SK-MEL-5 (cell line): Measurements from ENCODE around the gene SLC22A3. TPM values are rescaled to one million over a fixed set of nuclear protein-coding genes. Genes with fewer than 3 reads are reported as not detected.

Experiments
- DNase-seq: peaks from one replicate; pipeline ENCODE4 v3.0.0-alpha.2; 2016; ENCODE audit warnings: low read depth, low spot score
- in situ Hi-C: cut with HindIII; loops from 2 replicates; pipeline ENCODE4 v1.10.0; 2016; ENCODE audit warnings: low sequenced_read_pairs, high pct_unique_total_duplicates, low pct_unique_long_range_greater_than_20kb
- total RNA-seq: library from RNA; depleted of rRNA; stranded (reverse); fragments of >200 nt; shearing (Covaris generic); gene quantifications from 2 replicates; pipeline ENCODE4 v1.2.3, GENCODE V29; 2014

SLC22A3 gene
- total RNA-seq, 1 experiment from 2014 or later = not detected

DNA sequence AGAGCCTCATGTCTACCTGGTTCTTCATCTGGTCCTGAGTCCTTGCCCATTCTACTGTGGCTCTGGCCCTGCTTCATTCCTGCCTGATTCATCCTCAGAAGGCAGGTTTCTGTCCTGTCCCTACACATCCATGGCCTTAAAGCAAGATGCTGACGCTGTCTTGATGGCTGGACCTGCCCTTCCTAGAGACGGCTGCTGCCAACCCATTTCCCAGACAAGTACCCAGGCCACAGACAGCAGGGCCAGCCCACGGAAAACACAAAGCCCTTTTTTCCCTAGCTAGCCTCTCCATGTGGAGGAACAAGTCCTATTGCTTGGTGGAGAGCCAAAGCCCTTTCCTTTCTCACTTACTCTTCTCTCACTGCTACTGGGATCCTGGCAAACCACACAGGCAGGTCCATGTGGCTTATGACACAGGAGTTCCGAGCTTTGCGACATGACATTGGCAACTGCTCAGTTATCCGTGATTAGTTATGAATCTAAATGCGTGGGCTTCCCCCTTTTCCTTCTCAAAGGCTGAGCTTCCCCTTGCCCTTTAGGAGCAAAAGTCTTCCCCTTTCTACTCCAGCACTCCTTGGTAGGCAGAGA is 72.9 kb downstream of the SLC22A3 start:
- no peak for DNase-seq
- in situ Hi-C loops = no loop called here

- DNase-seq = no peak
- in situ Hi-C loops = no loop called here
Measured at GRCh38 chr6:160421854-160422253, 73.7 kb downstream of the SLC22A3 start.

DNA sequence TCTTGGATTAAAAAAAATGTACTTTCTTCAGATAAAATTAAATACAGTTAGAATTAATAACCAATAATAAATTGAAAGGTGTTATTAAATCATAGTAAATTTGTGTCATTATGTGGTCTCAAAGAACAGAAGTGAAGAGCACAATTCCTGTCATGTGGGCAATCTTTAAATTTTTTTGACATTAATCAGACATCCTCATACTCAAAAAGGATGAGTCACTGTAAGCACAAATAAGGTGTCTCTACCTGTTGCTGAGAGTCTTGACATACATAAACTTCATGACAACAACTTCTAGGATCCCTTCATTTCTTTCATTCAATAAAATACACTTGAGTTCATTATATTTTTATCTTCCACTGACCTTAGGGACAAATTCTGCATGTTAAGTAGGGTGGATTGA is 76.1 kb downstream of the SLC22A3 start:
- in situ Hi-C loops = no loop called here
- no peak for DNase-seq

- in situ Hi-C loops = no loop called here
Measured at GRCh38 chr6:160426136-160426535, 78.0 kb downstream of the SLC22A3 start.

GRCh38 chr6:160427312-160428068 is 79.3 kb downstream of the SLC22A3 start:
- in situ Hi-C loops = no loop called here
- DNase-seq = no peak

More at GRCh38 chr6:160426136-160426535, 78.0 kb downstream of the SLC22A3 start:
- no peak for DNase-seq

GRCh38 chr6:160428069-160428430 is 79.9 kb downstream of the SLC22A3 start:
- no peak for DNase-seq

GRCh38 chr6:160428818-160429619 is 80.8 kb downstream of the SLC22A3 start:
- no peak for DNase-seq
- in situ Hi-C loops = no loop called here

More at GRCh38 chr6:160428069-160428430, 79.9 kb downstream of the SLC22A3 start:
- in situ Hi-C loops = no loop called here

GRCh38 chr6:160429620-160429895 is 81.4 kb downstream of the SLC22A3 start:
- in situ Hi-C loops = no loop called here
- DNase-seq = no peak

DNA sequence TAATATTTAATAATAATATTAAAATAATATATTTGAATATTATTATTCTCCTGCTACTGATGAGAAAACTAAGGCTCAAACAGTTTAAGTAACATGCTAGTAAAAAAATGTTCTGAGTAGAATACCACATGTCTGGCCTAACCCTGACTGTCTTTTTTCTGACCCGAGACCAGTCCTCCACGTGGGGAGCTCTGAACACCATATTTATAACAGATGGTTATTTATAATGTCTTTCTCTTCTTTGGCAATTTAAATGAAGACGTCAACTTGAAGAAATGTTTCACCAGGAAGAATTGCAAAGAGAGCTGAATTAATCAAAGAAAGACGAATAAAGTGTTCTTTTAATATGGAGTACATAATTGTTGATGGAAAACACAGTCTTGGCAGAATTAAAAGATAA is 82.0 kb downstream of the SLC22A3 start:
- no peak for DNase-seq
- in situ Hi-C loops = no loop called here

DNA sequence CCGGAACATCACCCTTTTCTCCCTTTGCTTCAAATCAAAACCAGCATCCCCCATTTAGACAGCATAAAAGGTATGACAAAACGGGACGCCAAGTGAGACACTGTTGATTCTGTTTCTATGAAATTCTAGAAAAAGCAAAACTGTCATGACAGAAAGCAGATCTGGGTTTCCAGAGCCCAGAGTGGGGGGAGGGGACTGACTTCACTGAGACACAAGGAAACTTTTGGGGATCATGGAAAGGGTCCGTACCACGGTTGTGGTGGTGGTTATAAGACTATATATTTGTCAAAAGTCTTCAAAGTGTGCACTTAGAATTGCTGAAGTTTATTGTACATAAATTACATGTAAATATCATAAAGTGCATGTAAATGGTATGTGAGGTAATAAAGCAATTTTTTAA is 82.6 kb downstream of the SLC22A3 start:
- no peak for DNase-seq

DNA sequence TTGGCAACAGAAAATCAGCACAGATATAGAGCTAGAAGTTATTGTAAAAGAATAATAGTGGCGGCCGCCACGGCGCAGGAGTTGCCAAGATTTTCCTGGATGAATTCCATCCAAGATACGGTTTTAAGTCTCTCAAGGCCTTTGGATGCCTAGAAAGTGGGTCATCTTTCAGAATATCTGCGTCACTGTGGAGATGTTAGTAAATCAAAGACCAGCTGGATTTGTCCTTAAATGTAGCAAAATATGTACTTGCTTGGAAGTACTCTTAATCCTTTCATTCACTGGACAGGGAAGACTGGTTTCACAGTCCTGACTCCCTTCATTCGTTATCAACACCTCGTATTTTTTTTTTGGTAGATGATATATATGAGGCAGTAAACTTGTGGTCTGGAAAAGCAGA is 83.0 kb downstream of the SLC22A3 start:
- no peak for DNase-seq
- in situ Hi-C loops = no loop called here

More for the DNA sequence above, 82.6 kb downstream of the SLC22A3 start:
- in situ Hi-C loops = no loop called here

DNA sequence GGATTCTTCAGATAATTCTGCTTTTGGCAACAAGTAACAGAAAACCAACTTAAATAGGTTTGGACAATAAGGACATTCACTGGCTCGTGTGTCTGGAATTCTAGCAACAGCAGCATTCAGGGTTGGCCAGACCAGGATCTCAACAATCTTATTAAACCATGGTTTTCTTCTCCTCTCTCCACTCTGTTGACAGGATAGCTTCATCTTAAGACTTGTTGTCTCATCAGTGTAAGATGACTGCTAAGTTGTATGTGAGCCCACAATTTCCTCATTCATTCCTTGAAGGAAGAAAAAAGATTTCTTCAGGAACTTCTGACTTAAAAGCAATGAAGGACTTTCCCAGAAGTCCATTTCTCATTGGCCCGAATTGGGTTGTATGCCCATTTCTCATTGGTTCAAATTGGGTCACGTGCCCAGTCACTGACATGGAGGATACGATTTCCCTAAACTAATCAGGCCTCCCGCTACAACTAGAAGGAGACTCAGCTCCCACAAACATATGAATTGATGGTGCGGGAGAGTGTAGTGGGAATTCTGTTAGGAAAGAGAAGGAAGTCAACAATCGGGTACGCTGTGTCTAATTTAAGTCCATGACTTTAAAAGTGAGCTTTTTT is 83.7 kb downstream of the SLC22A3 start:
- in situ Hi-C loops = no loop called here

GRCh38 chr6:160435935-160436334 is 87.8 kb downstream of the SLC22A3 start:
- in situ Hi-C loops = no loop called here
- no peak for DNase-seq

More for the DNA sequence above, 83.7 kb downstream of the SLC22A3 start:
- DNase-seq = no peak

GRCh38 chr6:160437154-160437553 is 89.0 kb downstream of the SLC22A3 start:
- in situ Hi-C loops = no loop called here
- no peak for DNase-seq

GRCh38 chr6:160437775-160438174 is 89.6 kb downstream of the SLC22A3 start:
- in situ Hi-C loops = no loop called here
- DNase-seq = no peak

DNA sequence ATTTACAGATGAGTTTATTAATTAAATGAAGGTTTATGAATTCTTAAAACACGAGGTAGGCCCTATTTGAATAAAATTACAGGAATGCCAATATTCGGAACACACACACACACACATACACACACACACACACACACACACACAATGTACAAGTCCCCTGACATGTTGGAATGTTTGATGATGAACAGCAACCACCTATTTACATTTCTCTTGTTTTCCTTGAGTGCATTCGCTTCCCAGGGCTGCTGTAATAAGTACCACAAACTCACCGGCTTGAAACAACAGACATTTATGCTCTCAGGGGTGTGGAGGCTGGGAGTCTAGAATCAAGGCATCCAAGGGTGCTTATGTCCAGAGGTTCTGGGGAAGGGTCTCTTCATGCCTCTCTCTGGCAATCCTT is 90.3 kb downstream of the SLC22A3 start:
- no peak for DNase-seq
- in situ Hi-C loops = no loop called here

DNA sequence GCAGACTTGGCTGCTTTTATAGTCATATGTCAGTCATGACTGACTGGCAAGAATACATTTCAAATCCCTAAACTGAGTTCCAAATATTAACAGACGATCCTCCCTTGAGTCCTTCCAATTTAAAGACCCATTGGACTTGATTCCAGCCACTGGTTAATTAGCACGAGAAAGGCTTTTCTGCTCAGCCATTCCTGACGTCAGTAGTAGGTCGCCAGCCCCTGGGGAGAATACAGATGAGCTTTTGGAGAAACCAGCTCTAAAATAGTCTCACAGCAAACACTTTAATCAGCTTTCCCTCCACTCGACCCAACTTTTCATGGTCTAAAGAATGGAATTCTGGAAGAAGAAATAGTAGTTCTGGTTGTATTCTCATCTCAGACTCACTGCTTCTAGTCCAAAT is 91.6 kb downstream of the SLC22A3 start:
- in situ Hi-C loops = no loop called here
- no peak for DNase-seq

- in situ Hi-C loops = no loop called here
Measured at GRCh38 chr6:160442151-160442550, 94.0 kb downstream of the SLC22A3 start.

More at GRCh38 chr6:160442151-160442550, 94.0 kb downstream of the SLC22A3 start:
- DNase-seq = no peak
